HepG2 (cell line): ENCODE results near the gene HS3ST3A1. TPM values are rescaled to one million over a fixed set of nuclear protein-coding genes. Genes with fewer than 3 reads are reported as not detected.

Experiments used
- ATAC-seq: fragments of 200-7000 bp; cut with Tn5 transposase; 3 replicates; pipeline ENCODE4 v1.9.1; 2020; ENCODE audit warnings: mild to moderate bottlenecking, moderate library complexity
- BruUV-seq: library from RNA; stranded (reverse); fragments of 400-500 nt; replicated peaks from 2 replicates; lab custom pipeline; 2021; lab: Mats Ljungman, UMichigan
- CTCF ChIA-PET: fragments of 300-600 bp; formaldehyde crosslinking; extraction: SDS; loops from one replicate; lab custom pipeline; 2021; ENCODE audit warnings: low total read pairs, inconsistent platforms, low intra/inter-chr PET ratio; lab: Yijun Ruan, JAX
- POLR2A ChIA-PET: fragments of 350-600 bp; sonication (Branson Sonifier 250); formaldehyde crosslinking; loops from one replicate; lab custom pipeline; 2020; ENCODE audit warnings: antibody characterized with exemption, inconsistent platforms; lab: Yijun Ruan, JAX
- DNase-seq: peaks from one replicate; pipeline ENCODE4 v3.0.0-alpha.2; 2015; ENCODE audit warnings: low spot score
- FAIRE-seq: peaks from 3 replicates; lab custom pipeline; 2011; peaks lifted over from hg19 to GRCh38; lab: Jason Lieb, UNC
- H2AFZ ChIP-seq: one replicate; pipeline ENCODE4 v1.6.1; 2011; ENCODE audit warnings: low read length, inconsistent platforms
- H3K27ac ChIP-seq: fragments of 300-600 bp; 3 replicates; pipeline ENCODE4 v1.8.0; 2011; ENCODE audit warnings: mixed run types, mild to moderate bottlenecking, mixed read lengths, low read length, inconsistent platforms; ENCODE audit not compliant: insufficient read depth; ENCODE audit errors: extremely low read length
- H3K27me3 ChIP-seq, 2 experiments: fragments of 200-600 bp in 1 of 2; 2 replicates in 1 of 2; 3 replicates in 1 of 2; pipeline versions ENCODE4 v1.6.0 to v1.8.0; 2011; ENCODE audit warnings: low read length in 2 of 2, mild to moderate bottlenecking in 2 of 2, moderate library complexity in 2 of 2, inconsistent platforms in 1 of 2; ENCODE audit not compliant: insufficient read depth in 2 of 2, control insufficient read depth in 1 of 2
- H3K36me3 ChIP-seq, 2 experiments: fragments of 200-600 bp in 1 of 2; replicated peaks in 1 of 2; 2 replicates in 1 of 2; 3 replicates in 1 of 2; pipeline versions ENCODE4 v1.5.1 to v1.8.0; 2011; ENCODE audit warnings: low read length in 2 of 2, inconsistent platforms in 1 of 2; ENCODE audit not compliant: insufficient read depth in 2 of 2, control insufficient read depth in 1 of 2
- H3K4me1 ChIP-seq: 2 replicates; pipeline ENCODE4 v1.5.1; 2012; ENCODE audit warnings: low read length, inconsistent platforms; ENCODE audit not compliant: insufficient read depth
- H3K4me2 ChIP-seq: 2 replicates; pipeline ENCODE4 v1.6.0; 2011; ENCODE audit warnings: low read depth, low read length, inconsistent platforms
- H3K4me3 ChIP-seq, 3 experiments: fragments of 200-600 bp in 1 of 3; sonication (generic), shearing (Covaris generic) in 1 of 3; replicated peaks in 1 of 3; 2 replicates each; pipeline ENCODE4 v1.5.1; 2011 to 2016; ENCODE audit warnings: low read length in 3 of 3, inconsistent platforms in 2 of 3, low read depth in 2 of 3, mild to moderate bottlenecking in 2 of 3, control low read depth in 1 of 3, mixed read lengths in 1 of 3; ENCODE audit not compliant: insufficient read depth in 1 of 3
- H3K79me2 ChIP-seq: one replicate; pipeline ENCODE4 v1.6.1; 2011; ENCODE audit warnings: low read length, inconsistent platforms; ENCODE audit not compliant: insufficient read depth
- H3K9ac ChIP-seq: 2 replicates; pipeline ENCODE4 v1.6.0; 2011; ENCODE audit warnings: mild to moderate bottlenecking, low read depth, low read length, inconsistent platforms; ENCODE audit not compliant: insufficient read depth
- H3K9me3 ChIP-seq: 2 replicates; pipeline ENCODE4 v1.5.1; 2012; ENCODE audit warnings: mild to moderate bottlenecking, low read length
- H4K20me1 ChIP-seq: 2 replicates; pipeline ENCODE4 v1.6.0; 2011; ENCODE audit warnings: inconsistent platforms, mild to moderate bottlenecking, low read length, moderate library complexity; ENCODE audit not compliant: insufficient read depth
- ETV6 ChIP-seq: sonication (generic); formaldehyde crosslinking; conservative IDR thresholded peaks from 2 replicates; pipeline ENCODE4 v1.4.0; 2020; ENCODE audit warnings: missing genetic modification reagents
- GATA4 ChIP-seq: sonication (generic); IDR thresholded peaks from 2 replicates; pipeline ENCODE4 v1.6.1; 2016; ENCODE audit warnings: antibody characterized with exemption, low read depth, borderline replicate concordance
- GPN1 ChIP-seq: sonication (generic); formaldehyde crosslinking; IDR thresholded peaks from 2 replicates; pipeline ENCODE4 v1.5.1; 2020; ENCODE audit warnings: missing genetic modification reagents, borderline replicate concordance
- JDP2 ChIP-seq: sonication (generic); formaldehyde crosslinking; IDR thresholded peaks from 2 replicates; pipeline ENCODE4 v1.8.1; 2022; ENCODE audit warnings: missing genetic modification reagents, borderline replicate concordance
- SMARCC2 ChIP-seq: fragments of 450-650 bp; IDR thresholded peaks from 2 replicates; pipeline ENCODE4 v1.6.1; 2017; ENCODE audit warnings: antibody characterized with exemption, mild to moderate bottlenecking
- SMYD3 ChIP-seq: sonication (generic); formaldehyde crosslinking; IDR thresholded peaks from 2 replicates; pipeline ENCODE4 v1.8.1; 2023; ENCODE audit warnings: mild to moderate bottlenecking, missing genetic modification reagents
- TAF15 ChIP-seq: fragments of 200-400 bp; formaldehyde crosslinking; IDR thresholded peaks from one replicate; pipeline ENCODE4 v1.6.1; 2018; ENCODE audit warnings: mild to moderate bottlenecking, low read depth, low read length; ENCODE audit not compliant: poor library complexity, severe bottlenecking
- ZFP36L2 ChIP-seq: sonication (generic); formaldehyde crosslinking; IDR thresholded peaks from 2 replicates; pipeline ENCODE4 v1.4.0; 2020; ENCODE audit warnings: missing genetic modification reagents
- ZKSCAN5 ChIP-seq: sonication (generic); formaldehyde crosslinking; IDR thresholded peaks from 2 replicates; pipeline ENCODE4 v1.5.1; 2020; ENCODE audit warnings: mild to moderate bottlenecking, missing genetic modification reagents
- ZNF562 ChIP-seq: sonication (generic); formaldehyde crosslinking; IDR thresholded peaks from 2 replicates; pipeline ENCODE4 v1.8.0; 2022; ENCODE audit warnings: missing genetic modification reagents, borderline replicate concordance
- ZNF781 ChIP-seq: sonication (generic); formaldehyde crosslinking; IDR thresholded peaks from 2 replicates; pipeline ENCODE4 v1.5.1; 2020; ENCODE audit warnings: borderline replicate concordance, mild to moderate bottlenecking, missing genetic modification reagents; ENCODE audit errors: not compliant biosample characterization
- ZNF782 ChIP-seq: sonication (generic); formaldehyde crosslinking; IDR thresholded peaks from 2 replicates; pipeline ENCODE4 v1.4.0; 2020; ENCODE audit warnings: missing genetic modification reagents, mild to moderate bottlenecking, borderline replicate concordance
- WGBS: methylation state at CpG from one replicate; pipeline ENCODE4 v1.1.6; 2017; ENCODE audit warnings: low lambda C conversion rate; 5-methylcytosine and 5-hydroxymethylcytosine counted together
- in situ Hi-C: cut with HindIII; loops from 2 replicates; pipeline ENCODE4 v1.10.0; 2017; ENCODE audit warnings: low pct_unique_long_range_greater_than_20kb; ENCODE audit not compliant: extremely low pct_ligation_motif_present
- intact Hi-C: fragments of 100-400 bp; cut with micrococcal nuclease; formaldehyde crosslinking; loops from one replicate; pipeline ENCODE4 v1.10.0; 2022; ENCODE audit not compliant: unreplicated experiment
- polyA plus RNA-seq, 8 experiments: library from polyadenylated mRNA; depleted of rRNA in 3 of 8; stranded (reverse) in 7 of 8; unstranded in 1 of 8; fragments of >200 nt; fragmentation: Illumina TruSeq in 4 of 8; extraction: Trizol in 4 of 8; gene quantifications; 2 replicates each; pipeline versions ENCODE4 v1.2.1 to v1.2.3, GENCODE V29; 2011 to 2016; ENCODE audit warnings: low read depth in 4 of 8, missing spikeins in 1 of 8, mixed read lengths in 1 of 8; ENCODE audit not compliant: insufficient read depth in 1 of 8
- total RNA-seq, 5 experiments: library from RNA; depleted of rRNA; stranded (reverse); fragments of >200 nt; fragmentation: Illumina TruSeq; extraction: Trizol; gene quantifications; 2 replicates each; pipeline ENCODE4 v1.2.3, GENCODE V29; 2016; ENCODE audit warnings: low read depth in 1 of 5
- TF ChIP-seq, protein P1 (sequence below): sonication (generic); formaldehyde crosslinking; conservative IDR thresholded peaks from 2 replicates; pipeline ENCODE4 v1.5.0; 2020; ENCODE audit warnings: missing genetic modification reagents
- TF ChIP-seq, protein P2 (sequence below): sonication (generic); formaldehyde crosslinking; IDR thresholded peaks from 2 replicates; pipeline ENCODE4 v1.4.0; 2020; ENCODE audit warnings: missing genetic modification reagents
- TF ChIP-seq, protein P3 (sequence below): sonication (generic); formaldehyde crosslinking; IDR thresholded peaks from 2 replicates; pipeline ENCODE4 v1.9.0; 2021; ENCODE audit warnings: missing genetic modification reagents, mild to moderate bottlenecking, borderline replicate concordance
- TF ChIP-seq, protein P4 (sequence below): sonication (generic); formaldehyde crosslinking; IDR thresholded peaks from 2 replicates; pipeline ENCODE4 v1.4.0; 2020; ENCODE audit warnings: missing genetic modification reagents, borderline replicate concordance

Gene HS3ST3A1
- total and polyA plus RNA-seq, 2 of the 13 experiments (the other 11 are each of a cell fraction or from before 2014, with no cell fraction given) = 1.3 to 3.5 TPM

DNA sequence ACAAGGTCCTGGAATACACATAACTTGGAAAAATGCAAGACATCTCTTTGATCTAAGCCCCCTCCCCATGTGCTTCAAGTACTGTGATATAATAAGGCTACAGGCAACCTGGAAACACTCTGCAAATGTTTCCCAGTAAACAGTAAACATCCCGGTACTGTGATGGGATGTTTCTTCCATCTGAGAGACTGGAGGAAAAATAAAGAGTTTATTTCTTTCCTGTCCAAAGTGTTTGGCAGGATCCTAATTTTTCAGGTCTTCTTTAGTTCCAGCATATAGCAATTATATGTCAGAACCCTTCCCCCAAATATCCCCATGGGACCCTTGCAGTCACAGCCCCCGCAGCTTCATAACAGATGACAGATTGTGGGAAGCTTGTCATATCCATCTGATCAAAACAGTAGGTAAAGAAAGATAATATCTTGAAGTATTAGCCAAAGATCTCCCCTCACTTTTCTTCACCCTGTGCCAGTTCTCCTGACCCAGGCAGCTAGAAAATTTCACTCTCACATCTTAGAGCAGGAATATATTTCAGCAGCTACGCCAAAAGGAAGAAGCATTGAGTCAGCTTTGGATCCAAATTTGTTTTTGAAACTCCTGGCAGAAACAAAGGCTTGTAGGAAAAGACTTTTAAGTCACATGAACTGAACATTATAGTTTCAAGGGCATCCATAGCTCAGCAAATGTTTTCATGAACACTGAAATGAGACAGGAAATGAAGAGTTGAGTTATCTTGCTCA, 141.3 kb downstream of the HS3ST3A1 start (continued):
- TF ChIP-seq, protein P1, sequence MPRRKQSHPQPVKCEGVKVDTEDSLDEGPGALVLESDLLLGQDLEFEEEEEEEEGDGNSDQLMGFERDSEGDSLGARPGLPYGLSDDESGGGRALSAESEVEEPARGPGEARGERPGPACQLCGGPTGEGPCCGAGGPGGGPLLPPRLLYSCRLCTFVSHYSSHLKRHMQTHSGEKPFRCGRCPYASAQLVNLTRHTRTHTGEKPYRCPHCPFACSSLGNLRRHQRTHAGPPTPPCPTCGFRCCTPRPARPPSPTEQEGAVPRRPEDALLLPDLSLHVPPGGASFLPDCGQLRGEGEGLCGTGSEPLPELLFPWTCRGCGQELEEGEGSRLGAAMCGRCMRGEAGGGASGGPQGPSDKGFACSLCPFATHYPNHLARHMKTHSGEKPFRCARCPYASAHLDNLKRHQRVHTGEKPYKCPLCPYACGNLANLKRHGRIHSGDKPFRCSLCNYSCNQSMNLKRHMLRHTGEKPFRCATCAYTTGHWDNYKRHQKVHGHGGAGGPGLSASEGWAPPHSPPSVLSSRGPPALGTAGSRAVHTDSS = no peak
- TF ChIP-seq ZKSCAN5 (CRISPR knock-in tag) = no peak

DNA sequence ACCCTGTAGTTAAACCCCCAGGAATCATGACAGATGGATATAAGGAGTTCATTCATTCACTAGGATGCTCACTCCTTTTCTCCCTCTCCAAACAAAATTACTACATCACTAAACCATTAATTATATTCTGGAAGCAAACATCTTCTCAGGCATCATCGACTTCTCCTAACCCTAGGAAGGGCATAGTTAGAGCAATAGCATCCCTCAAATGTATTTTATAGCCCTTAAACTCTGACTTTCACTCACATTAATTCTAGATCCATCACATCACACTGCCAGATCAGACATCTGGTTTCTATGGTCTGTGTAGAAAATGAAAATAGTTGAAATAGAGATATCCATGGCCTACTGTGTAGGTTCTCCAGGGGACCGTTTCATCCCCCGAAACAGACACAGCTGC, 143.9 kb downstream of the HS3ST3A1 start:
- Histone ChIP-seq H3K4me2 (no peak overlapping the region), H4K20me1 (no peaks in the 10 kb centered on the region), H2AFZ (no peak overlapping the region), H3K9ac (no peak overlapping the region), H3K9me3 (no peaks in the 10 kb centered on the region), H3K27ac (no peak overlapping the region), H3K4me1 (peaks cover 25% of the 10 kb centered on the region), H3K79me2 (no peaks in the 10 kb centered on the region), H3K36me3 (no peaks in the 10 kb centered on the region), H3K4me3 (no peak overlapping the region), H3K27me3 (no peaks in the 10 kb centered on the region)
- CTCF ChIA-PET = no interaction called here
- no TSS peak for BruUV-seq
- ATAC-seq (no peak), DNase-seq (no peak), FAIRE-seq (no peak)
- 32% methylated on average over 3 of the region's 3 CpGs for WGBS
- intact Hi-C loops (no loop called here), in situ Hi-C loops (no loop called here)
- POLR2A ChIA-PET = no interaction called here
- TF ChIP-seq, protein P2, sequence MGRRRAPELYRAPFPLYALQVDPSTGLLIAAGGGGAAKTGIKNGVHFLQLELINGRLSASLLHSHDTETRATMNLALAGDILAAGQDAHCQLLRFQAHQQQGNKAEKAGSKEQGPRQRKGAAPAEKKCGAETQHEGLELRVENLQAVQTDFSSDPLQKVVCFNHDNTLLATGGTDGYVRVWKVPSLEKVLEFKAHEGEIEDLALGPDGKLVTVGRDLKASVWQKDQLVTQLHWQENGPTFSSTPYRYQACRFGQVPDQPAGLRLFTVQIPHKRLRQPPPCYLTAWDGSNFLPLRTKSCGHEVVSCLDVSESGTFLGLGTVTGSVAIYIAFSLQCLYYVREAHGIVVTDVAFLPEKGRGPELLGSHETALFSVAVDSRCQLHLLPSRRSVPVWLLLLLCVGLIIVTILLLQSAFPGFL (CRISPR knock-in tag) = no peak
- no peak for TF ChIP-seq GPN1 (CRISPR knock-in tag)
- TF ChIP-seq ZNF782 (CRISPR knock-in tag) = no peak
- TF ChIP-seq ZNF781 = no peak
- no peak for TF ChIP-seq GATA4
- TF ChIP-seq ZFP36L2 (CRISPR knock-in tag) = no peak
- TF ChIP-seq SMARCC2 = no peak
- TF ChIP-seq, protein P3, sequence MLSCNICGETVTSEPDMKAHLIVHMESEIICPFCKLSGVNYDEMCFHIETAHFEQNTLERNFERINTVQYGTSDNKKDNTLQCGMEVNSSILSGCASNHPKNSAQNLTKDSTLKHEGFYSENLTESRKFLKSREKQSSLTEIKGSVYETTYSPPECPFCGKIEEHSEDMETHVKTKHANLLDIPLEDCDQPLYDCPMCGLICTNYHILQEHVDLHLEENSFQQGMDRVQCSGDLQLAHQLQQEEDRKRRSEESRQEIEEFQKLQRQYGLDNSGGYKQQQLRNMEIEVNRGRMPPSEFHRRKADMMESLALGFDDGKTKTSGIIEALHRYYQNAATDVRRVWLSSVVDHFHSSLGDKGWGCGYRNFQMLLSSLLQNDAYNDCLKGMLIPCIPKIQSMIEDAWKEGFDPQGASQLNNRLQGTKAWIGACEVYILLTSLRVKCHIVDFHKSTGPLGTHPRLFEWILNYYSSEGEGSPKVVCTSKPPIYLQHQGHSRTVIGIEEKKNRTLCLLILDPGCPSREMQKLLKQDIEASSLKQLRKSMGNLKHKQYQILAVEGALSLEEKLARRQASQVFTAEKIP (CRISPR knock-in tag) = no peak
- no peak for TF ChIP-seq JDP2
- no peak for TF ChIP-seq TAF15
- TF ChIP-seq ETV6 (CRISPR knock-in tag) = no peak
- TF ChIP-seq SMYD3 (CRISPR knock-in tag) = no peak
- TF ChIP-seq, protein P4, sequence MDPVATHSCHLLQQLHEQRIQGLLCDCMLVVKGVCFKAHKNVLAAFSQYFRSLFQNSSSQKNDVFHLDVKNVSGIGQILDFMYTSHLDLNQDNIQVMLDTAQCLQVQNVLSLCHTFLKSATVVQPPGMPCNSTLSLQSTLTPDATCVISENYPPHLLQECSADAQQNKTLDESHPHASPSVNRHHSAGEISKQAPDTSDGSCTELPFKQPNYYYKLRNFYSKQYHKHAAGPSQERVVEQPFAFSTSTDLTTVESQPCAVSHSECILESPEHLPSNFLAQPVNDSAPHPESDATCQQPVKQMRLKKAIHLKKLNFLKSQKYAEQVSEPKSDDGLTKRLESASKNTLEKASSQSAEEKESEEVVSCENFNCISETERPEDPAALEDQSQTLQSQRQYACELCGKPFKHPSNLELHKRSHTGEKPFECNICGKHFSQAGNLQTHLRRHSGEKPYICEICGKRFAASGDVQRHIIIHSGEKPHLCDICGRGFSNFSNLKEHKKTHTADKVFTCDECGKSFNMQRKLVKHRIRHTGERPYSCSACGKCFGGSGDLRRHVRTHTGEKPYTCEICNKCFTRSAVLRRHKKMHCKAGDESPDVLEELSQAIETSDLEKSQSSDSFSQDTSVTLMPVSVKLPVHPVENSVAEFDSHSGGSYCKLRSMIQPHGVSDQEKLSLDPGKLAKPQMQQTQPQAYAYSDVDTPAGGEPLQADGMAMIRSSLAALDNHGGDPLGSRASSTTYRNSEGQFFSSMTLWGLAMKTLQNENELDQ = no peak
- TF ChIP-seq ZNF562 (CRISPR knock-in tag) = no peak
